K562 treated with DMSO at 1 percent for 48 hours (cell line): Measurements from ENCODE around the gene HDDC3. TPM values are rescaled to one million over a fixed set of nuclear protein-coding genes. Genes with fewer than 3 reads are reported as not detected.

Source experiments
- total RNA-seq: library from RNA; unstranded; fragments of 300-600 nt; gene quantifications from 2 replicates; pipeline ENCODE4 v1.2.3, GENCODE V29; 2022; ENCODE audit warnings: low replicate concordance; ENCODE audit errors: extremely low read depth

HDDC3 gene, protein sequence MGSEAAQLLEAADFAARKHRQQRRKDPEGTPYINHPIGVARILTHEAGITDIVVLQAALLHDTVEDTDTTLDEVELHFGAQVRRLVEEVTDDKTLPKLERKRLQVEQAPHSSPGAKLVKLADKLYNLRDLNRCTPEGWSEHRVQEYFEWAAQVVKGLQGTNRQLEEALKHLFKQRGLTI
- total RNA-seq: not detected in 2 replicates

DNA sequence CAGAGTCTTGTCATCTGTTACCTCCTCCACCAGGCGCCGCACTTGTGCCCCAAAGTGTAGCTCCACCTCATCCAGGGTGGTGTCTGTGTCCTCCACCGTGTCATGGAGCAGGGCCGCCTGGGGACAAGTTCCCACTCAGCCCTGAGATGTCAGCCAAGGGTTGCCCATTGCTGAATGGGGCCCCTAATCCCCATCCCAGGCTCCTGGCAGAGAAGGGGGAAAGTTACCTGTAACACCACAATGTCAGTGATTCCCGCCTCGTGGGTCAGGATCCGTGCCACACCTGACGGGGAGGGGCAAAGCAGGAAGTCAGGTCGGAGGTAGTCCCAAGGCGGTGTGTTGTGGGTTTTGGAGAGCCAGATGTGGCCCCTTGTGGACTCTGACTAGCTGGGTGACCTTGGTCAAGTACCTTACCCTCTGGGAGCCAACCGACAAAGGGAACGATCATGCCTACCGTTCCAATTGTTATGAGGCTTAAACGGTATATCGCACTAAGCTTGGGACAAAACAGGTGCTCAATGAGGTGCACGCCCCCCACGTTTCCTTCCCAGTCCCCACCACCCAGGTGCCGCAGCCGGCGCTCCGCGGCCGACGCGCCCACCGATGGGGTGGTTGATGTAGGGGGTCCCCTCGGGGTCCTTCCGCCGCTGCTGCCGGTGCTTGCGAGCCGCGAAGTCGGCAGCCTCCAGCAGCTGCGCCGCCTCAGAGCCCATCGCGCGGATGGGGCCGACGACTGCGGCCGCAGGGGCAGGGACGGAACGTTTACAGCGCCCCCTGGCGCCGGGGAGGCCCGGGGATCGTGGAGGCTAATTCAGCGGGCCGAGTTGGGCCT lies at the start of gene HDDC3:
HDDC3 (minus strand) TSS at position 722 of the 832 bp plus-strand sequence; CDS start at position 713, 9 bp downstream.

DNA sequence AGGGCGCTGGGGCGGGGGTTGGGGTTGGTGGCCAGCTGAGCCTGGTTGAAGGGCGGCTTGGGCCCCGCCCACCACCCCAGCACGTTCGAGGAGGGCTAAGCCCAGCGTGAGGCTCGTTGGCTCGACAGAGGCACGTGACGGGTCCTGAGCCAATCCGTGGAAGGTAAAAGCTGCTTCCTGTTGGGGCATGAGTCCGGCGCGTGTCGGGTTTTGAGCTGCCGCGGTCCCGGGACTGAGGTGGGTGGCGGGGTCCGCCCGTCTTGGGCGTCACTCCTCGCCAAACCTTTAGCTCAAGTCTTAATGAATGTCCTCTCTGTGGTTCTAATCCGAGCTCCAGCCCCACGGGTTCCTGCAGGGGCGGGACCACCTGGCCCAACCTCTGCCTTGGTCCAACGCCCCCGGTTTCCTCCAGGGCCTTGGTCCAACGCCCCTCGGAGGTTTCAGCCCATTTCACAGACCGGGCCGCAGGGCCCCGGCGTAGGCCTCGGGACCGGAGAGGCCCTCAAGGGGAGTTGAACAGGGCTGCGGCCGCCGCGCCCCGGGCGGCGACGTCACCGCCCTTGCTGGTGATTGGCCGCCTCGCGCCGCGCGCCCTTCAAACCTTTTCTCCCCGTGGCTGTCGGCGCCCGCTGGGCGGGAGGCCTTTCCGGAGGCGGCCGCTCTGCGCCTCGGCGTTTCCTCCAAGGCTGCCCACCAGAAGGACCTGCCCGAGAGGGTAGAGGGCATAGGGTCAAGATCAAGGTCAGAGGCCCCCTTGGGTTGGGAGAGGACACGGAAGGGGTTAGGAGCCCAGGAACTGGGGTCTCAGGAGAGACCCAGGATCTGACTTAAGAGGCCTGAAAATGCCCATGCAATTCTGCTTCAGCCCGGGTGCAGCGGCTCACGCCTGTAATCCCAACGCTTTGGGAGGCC lies 22.6 kb upstream of the HDDC3 start, which contains the start of gene RCCD1:
RCCD1 (plus strand) TSS at position 173 of the 912 bp plus-strand sequence. CDS start 1,851 bp downstream, outside the sequence.

DNA sequence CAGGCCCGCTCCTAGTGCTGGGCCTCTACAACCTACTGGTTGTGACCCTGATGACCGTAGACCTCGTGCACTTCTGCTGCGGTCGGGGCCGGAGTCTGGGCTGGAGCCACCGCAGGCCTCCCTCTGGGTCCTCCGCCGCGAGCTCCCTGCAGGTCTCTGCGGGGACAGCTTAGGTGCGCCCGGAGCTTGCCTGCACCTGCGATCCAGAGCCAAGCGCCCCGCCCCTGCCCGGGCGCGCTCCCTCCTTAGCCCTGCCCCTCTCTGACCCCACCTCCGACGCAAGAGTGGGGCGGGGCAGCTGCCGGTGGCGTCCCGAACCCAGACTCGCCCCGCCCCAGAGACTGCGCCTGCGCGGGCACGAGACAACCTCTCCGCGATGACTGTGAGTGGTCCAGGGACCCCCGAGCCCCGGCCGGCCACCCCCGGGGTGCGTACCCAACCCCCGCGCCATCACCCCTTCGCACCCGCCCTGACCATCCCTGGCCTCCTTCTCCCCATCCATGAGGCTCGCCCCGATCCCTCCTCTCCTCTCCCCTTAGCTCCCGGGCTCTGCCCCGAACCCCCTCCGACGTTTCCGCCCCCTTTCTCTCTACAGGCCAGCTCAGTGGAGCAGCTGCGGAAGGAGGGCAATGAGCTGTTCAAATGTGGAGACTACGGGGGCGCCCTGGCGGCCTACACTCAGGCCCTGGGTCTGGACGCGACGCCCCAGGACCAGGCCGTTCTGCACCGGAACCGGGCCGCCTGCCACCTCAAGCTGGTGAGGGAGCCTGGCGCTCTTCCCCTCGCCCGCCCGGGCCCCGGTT lies 2.8 kb upstream of the HDDC3 start, which contains the start of gene UNC45A:
UNC45A (plus strand) TSS at position 337 of the 803 bp plus-strand sequence; CDS start at position 377, 40 bp downstream.

DNA sequence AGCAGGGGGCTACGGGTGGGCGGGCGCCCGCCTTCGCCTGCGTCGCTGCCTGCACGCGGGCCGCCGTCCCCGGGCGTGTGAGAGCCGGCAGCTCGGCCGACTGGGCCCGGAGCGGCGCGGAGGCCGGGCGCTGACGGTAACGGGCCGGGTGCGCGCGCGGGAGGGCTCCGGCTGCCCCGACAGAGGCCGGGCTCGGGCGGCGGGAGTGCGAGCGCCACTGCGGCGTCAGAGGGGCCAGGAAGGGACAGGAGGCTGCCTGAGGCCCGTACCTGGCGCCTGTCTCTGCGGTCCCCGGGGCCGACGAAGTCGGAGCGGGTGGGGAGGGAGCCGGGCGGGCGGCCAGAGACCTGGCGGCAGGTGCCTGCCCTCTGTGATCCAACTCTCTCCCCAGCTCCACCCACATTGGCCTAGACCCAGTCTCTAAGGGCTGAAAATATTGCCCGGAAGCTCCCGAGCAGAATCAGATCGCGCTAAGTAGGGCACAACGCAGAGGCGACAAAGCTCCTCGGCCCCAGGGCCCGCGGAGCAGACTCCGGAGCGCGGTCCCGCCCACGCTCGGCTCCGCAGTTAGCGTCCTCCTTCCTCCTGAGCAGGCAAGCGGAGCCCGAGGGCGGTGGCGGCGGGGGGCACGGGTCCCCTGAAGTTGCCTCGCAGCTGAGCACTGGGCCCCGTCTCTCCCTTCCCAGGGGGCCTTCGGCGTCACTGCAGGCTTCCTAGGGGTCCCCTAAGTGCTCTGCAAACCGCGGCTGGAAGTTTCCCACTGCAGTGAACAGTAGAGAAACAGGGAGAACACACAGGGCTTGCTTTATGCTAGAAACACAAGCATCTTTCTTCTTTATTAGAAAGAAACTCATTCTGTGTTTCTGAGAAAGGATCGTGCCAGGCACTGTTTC lies 29.3 kb downstream of the HDDC3 start, which contains the start of gene MAN2A2:
MAN2A2 (plus strand) TSS at position 463 of the 893 bp plus-strand sequence. CDS start 906 bp downstream, outside the sequence.

DNA sequence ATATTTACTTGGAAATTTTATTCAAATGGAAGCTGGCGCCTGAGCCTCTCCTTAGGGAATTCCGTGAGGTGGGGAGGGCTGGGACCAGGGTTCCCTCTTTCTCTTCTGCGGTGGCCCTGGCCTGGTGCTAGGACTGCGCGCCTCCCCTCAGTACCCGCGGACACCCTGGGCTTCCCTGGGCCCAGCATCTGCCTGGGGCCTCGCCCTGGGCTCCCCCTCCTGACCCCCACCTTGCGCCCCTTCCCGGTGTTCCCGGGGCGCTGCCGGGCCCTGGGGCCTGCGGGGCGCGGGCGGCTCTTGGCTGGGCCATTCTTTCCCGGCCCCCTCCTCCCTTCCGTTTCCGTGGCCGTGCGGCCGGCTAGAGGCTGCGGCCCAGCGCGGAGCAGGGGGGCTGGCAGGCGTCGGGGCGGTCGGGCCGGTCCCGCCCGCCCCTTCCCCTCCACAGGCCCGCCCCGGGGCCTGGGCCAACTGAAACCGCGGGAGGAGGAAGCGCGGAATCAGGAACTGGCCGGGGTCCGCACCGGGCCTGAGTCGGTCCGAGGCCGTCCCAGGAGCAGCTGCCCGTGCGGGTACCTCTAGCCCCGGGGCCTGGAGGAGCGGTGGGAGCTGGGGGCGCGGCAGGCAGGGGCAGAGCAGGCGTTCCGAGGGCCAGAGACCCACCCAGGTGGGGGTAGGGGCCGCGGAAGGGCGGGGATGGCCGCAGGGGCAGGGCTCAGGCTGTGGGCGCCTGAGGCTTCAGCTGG lies 48.2 kb downstream of the HDDC3 start, which contains the start of gene FES:
FES (plus strand) TSS at position 529 of the 743 bp plus-strand sequence. CDS start 542 bp downstream, outside the sequence.

Other genes with a start within 250 kb of the HDDC3 start
- gene BLM, start 215.2 kb downstream of the HDDC3 start, total RNA-seq: not detected in 2 replicates
- gene FURIN, start 64.0 kb downstream of the HDDC3 start, total RNA-seq: not detected in 2 replicates
- gene FES, start 48.0 kb downstream of the HDDC3 start, total RNA-seq: not detected in 2 replicates
- gene MAN2A2, start 29.2 kb downstream of the HDDC3 start, total RNA-seq: 258 TPM in 1 of 2 replicates, not detected in the other
- 1,074 TPM in 1 of 2 replicates, not detected in the other for gene UNC45A, start 2.7 kb upstream of the HDDC3 start, total RNA-seq
- gene RCCD1, start 22.3 kb upstream of the HDDC3 start, total RNA-seq: not detected in 2 replicates
- not detected in 2 replicates for gene PRC1, start 62.0 kb upstream of the HDDC3 start, total RNA-seq
- not detected in 2 replicates for gene VPS33B, start 90.0 kb upstream of the HDDC3 start, total RNA-seq
- gene SV2B, start 167.7 kb upstream of the HDDC3 start, total RNA-seq: not detected in 2 replicates